ENCODE results near the gene SCAF1. TPM values are rescaled to one million over a fixed set of nuclear protein-coding genes. Genes with fewer than 3 reads are reported as not detected.

The SCAF1 gene
- total RNA-seq, 2 donors from 2014 or later: 14.3 to 22.3 TPM

- H3K27me3 ChIP-seq: no peaks in the 10 kb centered on the region
- H3K4me1 ChIP-seq: no peaks in the 10 kb centered on the region
- H3K27ac ChIP-seq: no peak overlapping the region
- H3K4me3 ChIP-seq: no peak overlapping the region
- peaks cover 96% of the 10 kb centered on the region for H3K36me3 ChIP-seq
- H3K9me3 ChIP-seq: no peaks in the 10 kb centered on the region
- TF ChIP-seq CTCF (IDR thresholded peaks at IDR 0.05): no peak
- no peak for DNase-seq (ENCODE audit: low spot score)
Observed at GRCh38 chr19:49658139-49658517, 16.1 kb downstream of the SCAF1 start.

GRCh38 chr19:49658566-49659442, 16.8 kb downstream of the SCAF1 start:
- no peak for DNase-seq (ENCODE audit: low spot score)
- Histone ChIP-seq H3K4me3 (no peak overlapping the region), H3K27ac (no peak overlapping the region), H3K9me3 (no peaks in the 10 kb centered on the region), H3K36me3 (peaks cover 89% of the 10 kb centered on the region), H3K4me1 (peaks cover 0 to 2% of the 10 kb centered on the region in 2 donors), H3K27me3 (no peaks in the 10 kb centered on the region)
- TF ChIP-seq CTCF (IDR thresholded peaks at IDR 0.05): no peak

GRCh38 chr19:49660338-49660961, 18.4 kb downstream of the SCAF1 start:
- H3K4me1 ChIP-seq: peaks cover 0 to 16% of the 10 kb centered on the region in 2 donors
- no peaks in the 10 kb centered on the region for H3K27me3 ChIP-seq
- no peak for TF ChIP-seq CTCF (IDR thresholded peaks at IDR 0.05)
- H3K36me3 ChIP-seq: peaks cover 73% of the 10 kb centered on the region
- no peak overlapping the region for H3K27ac ChIP-seq
- DNase-seq (ENCODE audit: low spot score): no peak
- no peak overlapping the region for H3K4me3 ChIP-seq
- H3K9me3 ChIP-seq: no peaks in the 10 kb centered on the region

GRCh38 chr19:49662011-49662410, 20.0 kb downstream of the SCAF1 start:
- peaks cover 57% of the 10 kb centered on the region for H3K36me3 ChIP-seq
- TF ChIP-seq CTCF (IDR thresholded peaks at IDR 0.05): no peak
- no peaks in the 10 kb centered on the region for H3K27me3 ChIP-seq
- H3K4me1 ChIP-seq: peaks cover 0 to 27% of the 10 kb centered on the region in 2 donors
- no peaks in the 10 kb centered on the region for H3K9me3 ChIP-seq
- no peak for DNase-seq (ENCODE audit: low spot score)
- H3K4me3 ChIP-seq: no peak overlapping the region
- H3K27ac ChIP-seq: no peak overlapping the region

- Histone ChIP-seq H3K4me3 (no peak overlapping the region), H3K27ac (no peak overlapping the region), H3K4me1 (peaks cover 0 to 30% of the 10 kb centered on the region in 2 donors), H3K9me3 (no peaks in the 10 kb centered on the region), H3K36me3 (peaks cover 45% of the 10 kb centered on the region), H3K27me3 (no peaks in the 10 kb centered on the region)
- no peak for TF ChIP-seq CTCF (IDR thresholded peaks at IDR 0.05)
- DNase-seq (ENCODE audit: low spot score): no peak
Observed at GRCh38 chr19:49663224-49663623, 21.2 kb downstream of the SCAF1 start.

Measured in right atrium auricular region (tissue), 2 donors.